Embryonic facial prominence (tissue), 1 donor: Measurements from ENCODE around the gene UNC13C.

Experiments used
- DNase-seq: peaks from one replicate; pipeline ENCODE4 v3.0.0-alpha.2; 2016; ENCODE audit errors: extremely low spot score

The UNC13C gene

DNA sequence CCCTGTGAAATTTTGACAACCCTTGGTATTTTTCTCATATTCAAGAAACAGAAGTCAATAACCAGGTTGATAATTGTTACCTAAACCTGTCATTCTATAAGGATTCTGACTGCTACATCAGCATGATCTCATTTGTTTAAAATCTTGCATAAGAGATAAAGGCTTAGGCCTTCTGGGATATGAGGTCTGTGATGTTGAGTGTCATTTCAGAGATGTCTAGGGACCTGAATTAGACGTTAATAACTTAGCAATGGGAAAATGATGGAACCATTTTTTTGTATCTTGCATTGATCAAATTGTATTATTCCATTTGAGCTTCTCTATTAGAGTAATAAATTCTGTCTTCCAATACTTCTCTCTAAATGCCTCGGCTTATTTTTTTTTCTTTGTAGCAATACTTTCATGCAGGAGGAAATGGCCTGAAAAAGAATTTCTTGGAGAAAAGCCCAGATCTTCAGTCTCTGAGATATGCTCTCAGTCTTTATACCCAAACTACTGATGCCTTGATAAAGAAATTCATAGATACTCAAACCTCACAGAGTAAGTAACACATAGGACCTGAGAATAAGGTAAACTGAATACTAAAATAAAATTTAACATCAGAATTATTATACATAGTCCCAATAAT lies 589.3 kb downstream of the UNC13C start:
- no peak for DNase-seq

GRCh38 chr15:54568381-54568780 lies 590.1 kb downstream of the UNC13C start:
- DNase-seq = no peak

DNA sequence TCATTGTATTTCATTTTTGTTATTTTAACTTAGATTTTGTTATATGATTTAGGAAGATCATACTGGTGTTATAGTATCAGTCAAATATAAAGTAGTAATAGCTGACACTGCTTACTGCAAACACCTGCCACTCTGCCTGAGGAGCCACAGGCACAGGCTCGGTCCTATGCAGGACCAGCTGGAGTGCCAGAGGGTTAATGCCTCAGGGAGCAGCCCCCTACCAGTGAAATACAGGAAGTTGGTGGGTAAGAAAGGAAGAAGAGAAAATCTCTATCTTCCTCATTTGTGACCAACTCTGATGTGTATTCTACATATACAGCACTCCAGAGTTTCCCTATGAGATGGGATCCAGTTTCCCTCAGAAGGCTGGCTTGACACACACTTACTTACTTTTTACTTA lies 593.3 kb downstream of the UNC13C start:
- DNase-seq = no peak

GRCh38 chr15:54575586-54575985 lies 597.3 kb downstream of the UNC13C start:
- no peak for DNase-seq

- DNase-seq = no peak
Observed at GRCh38 chr15:54576298-54576935, 598.2 kb downstream of the UNC13C start.

GRCh38 chr15:54577476-54578250 lies 599.4 kb downstream of the UNC13C start:
- DNase-seq = no peak

- DNase-seq = no peak
Observed at GRCh38 chr15:54579855-54580254, 601.6 kb downstream of the UNC13C start.

DNA sequence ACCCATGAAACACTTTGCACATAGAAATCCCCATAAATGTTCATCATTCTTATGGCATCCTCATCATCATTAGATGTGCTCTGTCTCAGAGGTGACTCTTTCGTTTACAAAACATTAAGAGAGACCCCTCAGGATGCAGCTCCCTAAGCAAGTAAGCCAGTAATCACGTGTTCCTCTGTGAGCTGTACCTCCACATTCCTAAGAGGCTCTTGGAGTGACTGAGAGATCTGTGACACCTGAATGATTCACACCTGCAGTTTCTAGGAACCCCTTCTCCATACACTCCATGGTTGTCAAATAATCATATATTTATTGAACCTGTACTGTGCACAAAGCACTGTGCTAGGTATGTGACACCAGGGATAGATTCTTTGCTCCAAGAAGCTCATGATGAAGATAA lies 602.4 kb downstream of the UNC13C start:
- DNase-seq = no peak

GRCh38 chr15:54582863-54583643 lies 604.8 kb downstream of the UNC13C start:
- DNase-seq = no peak

- DNase-seq = no peak
Observed at GRCh38 chr15:54585063-54585462, 606.8 kb downstream of the UNC13C start.

DNA sequence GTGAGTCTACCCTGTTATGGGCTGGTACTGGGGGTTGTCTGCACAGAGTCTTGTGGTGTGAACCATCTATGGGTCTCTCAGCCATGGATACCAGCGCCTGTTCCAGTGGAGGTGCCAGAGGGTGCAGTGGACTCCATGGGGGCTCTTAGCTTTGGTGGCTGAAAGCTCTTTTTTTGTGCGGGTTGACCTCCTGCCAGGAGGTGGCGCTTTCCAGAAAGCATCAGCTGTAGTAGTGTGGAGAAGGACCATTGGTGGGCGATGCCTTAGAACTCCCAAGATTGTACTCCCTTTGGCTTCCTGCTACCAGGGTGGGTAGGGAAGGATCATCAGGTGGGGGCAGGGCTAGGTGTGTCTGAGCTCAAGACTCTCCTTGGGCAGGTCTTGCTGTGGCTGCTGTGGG lies 615.9 kb downstream of the UNC13C start:
- no peak for DNase-seq

DNA sequence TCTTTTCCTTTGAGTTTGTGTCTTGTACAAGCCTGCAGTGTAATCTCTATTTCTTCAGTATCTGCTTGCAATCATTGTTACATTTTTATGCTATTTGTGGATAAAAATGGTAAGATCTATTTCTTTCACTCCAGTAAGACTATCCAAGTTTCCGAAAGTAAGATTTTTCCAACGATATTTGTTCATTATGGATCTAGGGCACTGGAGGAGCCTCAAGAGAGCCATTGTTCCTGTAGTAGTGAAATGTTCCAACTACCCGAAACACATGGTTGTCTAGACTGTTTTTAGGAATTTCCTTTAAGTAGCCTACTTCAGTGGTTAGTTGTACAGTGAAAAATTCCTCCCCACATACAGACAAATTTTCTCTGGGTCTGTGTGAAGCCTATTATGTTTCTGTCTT lies 621.1 kb downstream of the UNC13C start:
- no peak for DNase-seq

DNA sequence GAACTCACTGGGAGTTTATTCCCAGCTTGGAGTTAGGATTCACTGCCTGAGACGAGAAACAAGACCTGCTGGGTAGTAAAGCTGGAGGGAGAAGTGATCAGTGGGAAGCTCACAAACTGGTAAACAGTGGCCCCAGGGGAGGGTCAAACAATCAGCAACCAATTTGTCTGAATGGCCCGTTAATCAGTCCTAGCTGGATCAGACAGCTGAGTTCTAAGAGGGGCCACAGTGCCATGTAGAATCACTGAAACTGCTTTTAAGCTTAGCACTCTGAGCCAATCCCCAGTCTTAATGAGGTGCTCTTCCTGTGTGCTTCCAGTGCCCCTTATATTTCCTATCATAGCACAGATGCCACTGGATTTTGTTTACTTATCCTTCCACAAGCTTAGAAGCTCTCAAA lies 626.8 kb downstream of the UNC13C start:
- DNase-seq = no peak

DNA sequence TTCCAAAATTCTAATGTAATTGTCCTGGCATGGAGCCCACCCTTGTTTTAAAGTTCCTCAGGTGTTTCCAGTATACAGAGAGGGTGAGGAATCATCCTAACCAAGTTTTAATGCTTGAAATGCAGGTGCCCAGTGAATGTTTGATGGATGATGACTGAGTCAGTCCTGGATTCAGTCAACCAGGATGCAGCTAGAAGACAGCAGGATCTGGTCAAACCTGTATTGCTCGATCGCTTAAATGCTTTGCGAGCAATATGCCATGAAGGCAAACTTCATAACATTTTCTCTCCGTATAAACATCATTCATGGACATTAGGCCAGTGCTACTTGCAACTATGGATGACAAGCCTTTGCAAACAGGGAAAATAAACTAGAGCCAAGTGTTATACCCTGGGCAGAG lies 627.3 kb downstream of the UNC13C start:
- no peak for DNase-seq

DNA sequence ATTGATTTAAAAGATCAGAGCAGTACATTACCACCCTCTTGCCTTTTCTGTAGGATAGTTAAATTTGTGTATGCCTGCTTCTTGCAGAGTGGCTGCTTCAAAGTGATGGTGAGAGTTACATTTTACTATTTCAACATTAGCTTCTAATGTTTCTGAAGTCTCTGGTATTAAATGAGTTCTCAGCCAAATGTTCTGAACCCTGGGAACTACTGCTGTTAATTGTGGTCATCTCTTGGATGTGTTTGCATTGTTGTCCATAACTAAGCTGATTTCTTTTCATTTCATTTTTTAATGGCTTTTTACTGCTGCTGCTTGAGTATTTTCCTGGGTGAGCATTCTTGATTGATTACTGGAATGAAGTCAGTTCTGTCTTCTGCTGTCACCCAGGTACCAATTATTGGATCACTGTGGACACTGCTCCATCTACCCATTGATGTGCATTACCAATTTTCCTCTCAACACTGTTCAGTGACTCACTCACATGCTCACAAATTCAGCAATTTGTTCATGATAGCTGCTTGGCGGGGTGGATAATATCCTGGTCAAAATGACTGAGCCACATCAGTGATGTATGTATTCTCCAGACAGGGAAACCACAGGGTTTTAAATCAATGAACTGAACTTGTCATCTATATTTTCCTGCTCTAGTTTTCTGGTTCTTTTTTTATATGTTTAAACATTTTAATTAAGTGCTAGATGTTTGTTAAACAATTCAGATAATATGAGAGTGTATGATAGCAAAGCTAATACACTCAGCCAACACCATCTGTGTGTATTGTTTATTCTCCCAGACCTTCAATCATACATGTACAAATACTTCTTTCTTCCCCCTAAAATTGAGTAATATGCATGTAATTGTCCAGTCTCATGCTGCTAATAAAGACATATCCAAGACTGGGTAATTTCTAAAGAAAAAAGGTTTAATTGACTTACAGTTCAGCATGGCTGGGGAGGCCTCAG lies 630.9 kb downstream of the UNC13C start:
- no peak for DNase-seq

- no peak for DNase-seq
Observed at GRCh38 chr15:54618120-54618519, 639.9 kb downstream of the UNC13C start.

- DNase-seq = no peak
Observed at GRCh38 chr15:54619180-54619579, 640.9 kb downstream of the UNC13C start.

- no peak for DNase-seq
Observed at GRCh38 chr15:54620916-54621315, 642.7 kb downstream of the UNC13C start.

DNA sequence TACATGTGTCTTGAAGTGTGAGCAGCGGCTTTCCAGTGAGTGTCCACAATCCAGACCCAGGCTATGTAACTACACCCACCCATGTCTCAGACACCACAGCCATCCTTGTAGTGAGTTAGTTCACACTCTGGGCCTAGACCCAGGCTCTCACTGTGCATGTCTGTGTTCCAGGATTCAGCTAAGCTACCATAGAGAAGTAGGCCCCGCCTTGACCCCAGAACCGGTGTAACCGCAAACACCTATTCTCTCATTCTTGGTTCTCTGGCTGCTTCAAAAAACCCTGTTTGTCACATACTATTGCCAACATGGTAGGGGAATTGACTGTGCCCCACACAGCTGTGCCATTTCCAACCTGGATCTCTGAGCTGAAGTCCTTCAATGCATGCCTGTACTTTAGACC lies 657.9 kb downstream of the UNC13C start:
- DNase-seq = no peak

GRCh38 chr15:54638666-54639065 lies 660.4 kb downstream of the UNC13C start:
- no peak for DNase-seq

GRCh38 chr15:54640873-54641272 lies 662.6 kb downstream of the UNC13C start:
- no peak for DNase-seq
